Nephron progenitor cell (in vitro differentiated cells): Measurements from ENCODE around the gene TPTE.
"Not testable (repeated sequence)": the region's sequence is repeated elsewhere in the genome, so short reads cannot be mapped to it uniquely, and the experiment has no call there.

Experiments used
- DNase-seq: peaks from one replicate; pipeline ENCODE4 v3.0.0; 2021
- H3K27ac Mint-ChIP-seq: 2 replicates; pipeline ENCODE4 v1.8.0; 2021; ENCODE audit warnings: mild to moderate bottlenecking, moderate library complexity, mixed read lengths
- H3K27me3 Mint-ChIP-seq: 2 replicates; pipeline ENCODE4 v1.8.0; 2021; ENCODE audit warnings: mild to moderate bottlenecking, low read depth, mixed read lengths; ENCODE audit not compliant: poor library complexity
- H3K36me3 Mint-ChIP-seq: 2 replicates; pipeline ENCODE4 v1.8.0; 2021; ENCODE audit warnings: low read depth, mixed read lengths
- H3K4me1 Mint-ChIP-seq: 2 replicates; pipeline ENCODE4 v1.8.0; 2021; ENCODE audit warnings: mixed read lengths
- H3K4me3 Mint-ChIP-seq: 2 replicates; pipeline ENCODE4 v1.8.0; 2021; ENCODE audit warnings: mild to moderate bottlenecking, moderate library complexity, mixed read lengths
- H3K9me3 Mint-ChIP-seq: 2 replicates; pipeline ENCODE4 v1.8.0; 2021; ENCODE audit warnings: mild to moderate bottlenecking, moderate library complexity, mixed read lengths
- TF ChIP-seq, protein P1 (sequence below): fragments of 200-600 bp; sonication (generic); IDR thresholded peaks from 2 replicates; pipeline ENCODE4 v1.5.0; 2021; ENCODE audit warnings: antibody characterized with exemption

TPTE gene

DNA sequence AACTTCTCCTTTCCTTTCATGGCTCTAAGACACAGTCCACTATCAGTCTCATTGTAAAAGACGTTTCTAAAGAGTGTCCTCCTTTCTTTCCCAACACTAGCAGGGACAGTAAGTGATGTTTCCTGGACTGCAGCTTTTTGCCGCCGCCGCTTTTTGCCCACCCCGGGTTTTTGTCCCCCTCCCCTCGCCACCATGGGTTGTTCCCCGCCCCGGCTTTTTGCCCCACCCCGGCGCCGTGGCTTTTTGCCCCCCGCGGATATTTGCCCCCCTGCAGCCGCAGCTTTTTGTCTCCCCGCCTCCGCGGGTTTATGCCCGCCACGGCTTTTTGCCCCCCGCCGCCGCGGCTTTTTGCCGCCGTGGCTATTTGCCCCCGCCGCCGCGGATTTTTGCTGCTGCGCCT lies 95.2 kb downstream of the TPTE start:
- TF ChIP-seq, protein P1, sequence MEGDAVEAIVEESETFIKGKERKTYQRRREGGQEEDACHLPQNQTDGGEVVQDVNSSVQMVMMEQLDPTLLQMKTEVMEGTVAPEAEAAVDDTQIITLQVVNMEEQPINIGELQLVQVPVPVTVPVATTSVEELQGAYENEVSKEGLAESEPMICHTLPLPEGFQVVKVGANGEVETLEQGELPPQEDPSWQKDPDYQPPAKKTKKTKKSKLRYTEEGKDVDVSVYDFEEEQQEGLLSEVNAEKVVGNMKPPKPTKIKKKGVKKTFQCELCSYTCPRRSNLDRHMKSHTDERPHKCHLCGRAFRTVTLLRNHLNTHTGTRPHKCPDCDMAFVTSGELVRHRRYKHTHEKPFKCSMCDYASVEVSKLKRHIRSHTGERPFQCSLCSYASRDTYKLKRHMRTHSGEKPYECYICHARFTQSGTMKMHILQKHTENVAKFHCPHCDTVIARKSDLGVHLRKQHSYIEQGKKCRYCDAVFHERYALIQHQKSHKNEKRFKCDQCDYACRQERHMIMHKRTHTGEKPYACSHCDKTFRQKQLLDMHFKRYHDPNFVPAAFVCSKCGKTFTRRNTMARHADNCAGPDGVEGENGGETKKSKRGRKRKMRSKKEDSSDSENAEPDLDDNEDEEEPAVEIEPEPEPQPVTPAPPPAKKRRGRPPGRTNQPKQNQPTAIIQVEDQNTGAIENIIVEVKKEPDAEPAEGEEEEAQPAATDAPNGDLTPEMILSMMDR = no peak
- peaks cover 7% of the 10 kb centered on the region for H3K9me3 Mint-ChIP-seq
- no peak overlapping the region for H3K4me3 Mint-ChIP-seq
- no peak for DNase-seq
- no peaks in the 10 kb centered on the region for H3K27me3 Mint-ChIP-seq
- H3K27ac Mint-ChIP-seq = no peak overlapping the region
- no peaks in the 10 kb centered on the region for H3K4me1 Mint-ChIP-seq
- no peaks in the 10 kb centered on the region for H3K36me3 Mint-ChIP-seq

DNA sequence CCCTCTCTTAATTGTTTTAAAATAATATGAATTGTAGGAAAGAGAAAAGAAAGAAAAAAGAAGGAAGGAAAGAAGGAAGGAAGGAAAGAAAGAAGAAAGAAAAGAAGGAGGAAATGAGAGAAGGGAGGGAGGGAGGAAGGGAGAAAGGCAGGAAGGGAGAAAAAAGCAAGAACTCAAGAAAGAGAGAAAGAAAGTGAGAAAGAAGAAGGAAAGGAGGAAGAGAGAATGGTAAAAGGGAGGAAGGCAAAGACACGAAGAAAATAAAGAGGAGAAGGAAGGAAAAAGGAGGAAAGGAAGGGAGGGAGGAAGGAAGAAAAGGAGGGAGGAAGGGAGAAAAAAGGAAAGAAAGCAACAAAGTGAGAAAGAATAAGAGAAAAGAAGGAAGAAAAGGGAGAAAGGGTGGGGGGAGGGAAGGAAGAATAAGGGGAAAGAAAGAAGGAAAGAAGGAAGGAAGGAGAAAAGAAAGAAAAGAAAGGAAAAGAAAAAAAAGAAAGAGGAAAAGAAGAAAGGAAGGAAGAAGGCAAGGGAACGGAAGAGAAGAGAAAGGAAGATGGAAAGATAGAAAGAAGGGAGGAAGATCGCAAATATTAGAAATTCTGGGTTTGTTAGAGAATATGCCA lies 95.9 kb downstream of the TPTE start:
- DNase-seq, H3K9me3 Mint-ChIP-seq, H3K4me3 Mint-ChIP-seq, H3K36me3 Mint-ChIP-seq, H3K27ac Mint-ChIP-seq, H3K4me1 Mint-ChIP-seq, H3K27me3 Mint-ChIP-seq: not testable (repeated sequence)

DNA sequence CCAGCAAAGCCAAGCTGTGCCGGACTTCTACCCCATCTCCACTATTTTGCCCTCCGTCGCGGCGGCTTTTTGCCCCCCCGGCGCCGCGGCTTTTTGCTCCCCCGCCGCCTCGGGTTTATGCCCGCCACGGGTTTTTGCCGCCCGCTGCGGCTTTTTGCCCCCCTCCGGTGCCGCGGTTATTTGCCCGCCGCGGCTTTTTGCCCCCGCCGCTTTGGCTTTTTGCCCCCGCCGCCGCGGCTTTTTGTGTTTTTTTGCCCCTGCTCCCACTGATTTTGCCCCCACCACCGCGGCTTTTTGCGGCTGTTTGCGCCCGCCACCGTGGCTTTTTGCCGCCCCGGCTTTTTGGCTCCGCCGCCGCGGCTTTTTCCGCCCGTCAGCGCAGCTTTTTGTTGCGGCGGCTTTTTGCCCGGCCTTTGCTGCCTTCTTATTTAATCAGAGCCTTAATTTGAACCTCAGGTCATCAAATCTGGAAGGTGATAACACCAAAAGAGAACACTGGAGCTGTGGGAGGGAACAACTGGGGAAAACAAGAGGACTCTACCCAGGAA lies 106.0 kb downstream of the TPTE start:
- no peaks in the 10 kb centered on the region for H3K36me3 Mint-ChIP-seq
- no peak overlapping the region for H3K27ac Mint-ChIP-seq
- H3K4me1 Mint-ChIP-seq = no peaks in the 10 kb centered on the region
- no peak overlapping the region for H3K4me3 Mint-ChIP-seq
- TF ChIP-seq, protein P1 = no peak
- no peaks in the 10 kb centered on the region for H3K27me3 Mint-ChIP-seq
- H3K9me3 Mint-ChIP-seq = no peaks in the 10 kb centered on the region
- no peak for DNase-seq

DNA sequence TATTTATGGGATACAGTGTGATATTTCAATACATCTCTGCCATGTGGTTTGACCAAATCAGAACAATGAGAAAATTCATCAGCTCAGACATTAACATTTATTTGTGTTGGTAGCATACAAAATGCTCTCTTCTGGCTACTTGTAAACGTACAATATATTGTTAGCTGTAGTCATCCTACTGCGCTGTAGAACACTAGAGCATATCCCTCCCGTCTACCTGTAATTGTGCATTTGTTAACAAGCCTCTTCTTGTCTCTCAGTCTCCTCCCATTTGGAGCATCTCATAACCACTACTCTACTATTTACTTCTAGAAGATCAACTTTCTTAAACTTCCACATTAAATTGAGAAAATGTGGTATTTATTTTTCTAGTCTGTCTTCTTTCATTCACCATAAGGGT lies 107.9 kb downstream of the TPTE start:
- not testable (repeated sequence) for H3K9me3 Mint-ChIP-seq, H3K36me3 Mint-ChIP-seq, H3K27me3 Mint-ChIP-seq, H3K4me3 Mint-ChIP-seq, DNase-seq, H3K4me1 Mint-ChIP-seq, H3K27ac Mint-ChIP-seq

DNA sequence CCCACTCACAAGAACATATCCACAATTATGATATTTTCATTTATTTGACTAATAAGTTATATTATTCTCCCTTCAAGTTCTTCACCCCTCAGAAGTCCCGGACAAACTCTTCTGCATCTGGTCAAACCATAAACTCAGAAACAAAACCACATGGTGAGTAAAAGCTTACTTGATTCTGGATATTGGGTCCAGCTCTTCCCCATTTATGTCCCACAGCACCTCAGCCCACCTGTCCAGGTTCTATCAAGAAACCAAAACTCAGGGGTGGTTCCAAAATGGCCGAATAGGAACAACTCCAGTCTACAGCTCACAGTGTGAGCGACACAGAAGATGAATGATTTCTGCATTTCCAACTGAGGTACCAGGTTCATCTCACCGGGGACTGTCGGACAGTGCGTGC lies 109.4 kb downstream of the TPTE start:
- H3K27ac Mint-ChIP-seq, H3K36me3 Mint-ChIP-seq, H3K4me1 Mint-ChIP-seq, H3K4me3 Mint-ChIP-seq, DNase-seq, H3K9me3 Mint-ChIP-seq, H3K27me3 Mint-ChIP-seq: not testable (repeated sequence)

DNA sequence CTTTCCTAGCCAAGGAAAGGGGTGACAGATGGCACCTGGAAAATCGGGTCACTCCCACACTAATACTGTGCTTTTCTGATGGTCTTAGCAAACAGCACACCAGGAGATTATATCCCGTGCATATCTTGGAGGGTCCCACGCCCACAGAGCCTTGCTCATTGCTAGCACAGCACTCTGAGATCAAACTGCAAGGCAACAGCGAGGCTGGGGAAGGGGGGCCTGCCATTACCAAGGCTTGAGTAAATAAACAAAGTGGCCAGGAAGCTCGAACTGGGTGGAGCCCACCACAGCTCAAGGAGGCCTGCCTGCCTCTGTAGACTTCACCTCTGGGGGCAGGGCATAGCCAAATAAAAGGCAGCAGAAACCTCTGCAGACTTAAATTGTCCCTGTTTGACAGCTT lies 109.9 kb downstream of the TPTE start:
- H3K27ac Mint-ChIP-seq, DNase-seq, H3K4me1 Mint-ChIP-seq, H3K4me3 Mint-ChIP-seq, H3K27me3 Mint-ChIP-seq, H3K9me3 Mint-ChIP-seq, H3K36me3 Mint-ChIP-seq: not testable (repeated sequence)

DNA sequence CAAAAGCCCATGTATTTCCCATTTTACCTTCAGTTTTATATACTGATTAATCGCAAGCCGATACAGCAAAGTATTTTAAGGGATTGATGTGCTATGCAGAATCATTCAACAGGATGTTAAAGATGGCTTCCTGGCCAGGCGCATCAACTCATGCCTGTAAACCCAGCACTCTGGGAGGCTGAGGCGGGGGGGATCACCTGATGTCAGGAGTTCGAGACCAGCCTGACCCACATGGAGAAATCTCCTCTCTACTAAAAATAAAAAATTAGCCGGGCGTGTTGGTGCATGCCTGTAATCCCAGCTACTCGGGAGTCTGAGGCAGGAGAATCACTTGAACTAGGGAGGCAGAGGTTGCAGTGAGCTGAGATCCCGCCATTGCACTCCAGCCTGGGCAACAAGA lies 116.8 kb downstream of the TPTE start:
- not testable (repeated sequence) for H3K9me3 Mint-ChIP-seq, H3K27me3 Mint-ChIP-seq, DNase-seq, H3K27ac Mint-ChIP-seq, H3K4me1 Mint-ChIP-seq, H3K36me3 Mint-ChIP-seq, H3K4me3 Mint-ChIP-seq

DNA sequence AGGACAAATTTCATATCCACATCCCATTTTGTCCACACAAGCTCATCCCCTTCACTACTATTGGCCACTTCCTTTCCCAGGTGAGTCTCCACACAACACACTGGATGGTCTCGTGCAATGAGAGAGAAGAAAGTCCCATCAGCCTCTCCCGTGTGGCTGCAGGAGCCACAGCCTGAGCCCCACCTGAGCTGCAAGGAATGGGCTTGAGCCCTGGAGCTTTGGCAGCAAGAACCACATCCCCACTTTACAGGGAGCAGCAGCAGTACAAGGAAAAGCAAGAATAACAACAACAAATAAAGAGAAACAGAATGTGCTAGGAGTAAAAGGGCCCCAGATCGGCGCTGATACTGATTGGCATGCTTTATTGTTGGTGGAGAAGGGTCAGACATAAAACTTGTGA lies 117.7 kb downstream of the TPTE start:
- Mint-ChIP-seq H3K4me3 (no peak overlapping the region), H3K27ac (no peak overlapping the region), H3K9me3 (no peaks in the 10 kb centered on the region), H3K27me3 (no peaks in the 10 kb centered on the region), H3K4me1 (no peaks in the 10 kb centered on the region), H3K36me3 (no peaks in the 10 kb centered on the region)
- no peak for DNase-seq
- TF ChIP-seq, protein P1 = no peak

DNA sequence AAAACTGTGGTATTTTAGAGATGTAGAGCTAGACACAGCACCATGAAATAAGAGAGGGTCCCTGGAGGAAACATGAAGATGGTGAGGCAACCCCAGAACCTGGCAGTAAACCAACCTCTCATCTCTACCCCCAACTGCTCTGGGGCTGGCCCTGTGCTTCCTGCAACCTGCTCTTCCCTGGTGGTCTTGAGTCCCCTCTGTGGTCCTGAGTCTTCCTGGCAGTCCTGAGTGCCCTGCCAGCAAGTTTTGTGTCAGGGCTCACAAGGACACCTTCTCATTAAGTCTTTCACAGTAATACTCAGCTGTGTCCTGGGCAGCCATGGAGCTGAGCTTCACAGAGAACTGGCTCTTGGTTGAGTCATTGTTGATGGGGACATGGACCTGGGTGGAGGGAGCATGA lies 118.4 kb downstream of the TPTE start:
- H3K27me3 Mint-ChIP-seq, DNase-seq, H3K4me1 Mint-ChIP-seq, H3K36me3 Mint-ChIP-seq, H3K9me3 Mint-ChIP-seq, H3K27ac Mint-ChIP-seq, H3K4me3 Mint-ChIP-seq: not testable (repeated sequence)
